ENCODE results near the gene CRELD2.

DNA sequence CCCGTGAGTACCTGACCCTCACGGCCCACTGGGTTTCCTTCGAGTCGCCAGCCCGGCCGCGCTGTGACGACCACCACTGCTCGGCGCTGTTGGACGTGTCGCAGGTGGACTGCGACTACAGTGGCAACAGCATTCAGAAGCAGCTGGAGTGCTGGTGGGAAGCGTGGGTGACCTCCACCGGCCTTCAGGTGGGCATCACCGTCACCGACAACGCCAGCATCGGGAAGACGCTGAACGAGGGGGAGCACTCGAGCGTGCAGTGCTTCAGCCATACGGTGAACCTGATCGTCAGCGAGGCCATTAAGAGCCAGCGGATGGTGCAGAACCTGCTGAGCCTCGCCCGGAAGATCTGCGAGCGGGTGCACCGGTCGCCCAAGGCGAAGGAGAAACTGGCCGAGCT is 32.6 kb upstream of the CRELD2 start:
- no peak for TF ChIP-seq POLR2A (IDR thresholded peaks at IDR 0.05)
- no peak for TF ChIP-seq CTCF (IDR thresholded peaks at IDR 0.05)
